Muscle of arm (tissue), 12 donors: ENCODE results near the gene NKAIN2. TPM values are rescaled to one million over a fixed set of nuclear protein-coding genes. Genes with fewer than 3 reads are reported as not detected.
"Not testable (repeated sequence)": the region's sequence is repeated elsewhere in the genome, so short reads cannot be mapped to it uniquely, and the experiment has no call there.

Experiments
- DNase-seq: peaks from one replicate; pipeline ENCODE4 v3.0.0-alpha.2; 2013
- polyA plus RNA-seq, 12 donors: library from polyadenylated mRNA; unstranded; fragments of 120-200 nt; gene quantifications; one replicate each; pipeline ENCODE4 v1.2.1, GENCODE V29; 2013; ENCODE audit not compliant: insufficient read length in 12 of 12

NKAIN2 gene
- polyA plus RNA-seq, 12 donors: 5.0 to 10.7 (median 7.4) TPM; not detected in 1

DNA sequence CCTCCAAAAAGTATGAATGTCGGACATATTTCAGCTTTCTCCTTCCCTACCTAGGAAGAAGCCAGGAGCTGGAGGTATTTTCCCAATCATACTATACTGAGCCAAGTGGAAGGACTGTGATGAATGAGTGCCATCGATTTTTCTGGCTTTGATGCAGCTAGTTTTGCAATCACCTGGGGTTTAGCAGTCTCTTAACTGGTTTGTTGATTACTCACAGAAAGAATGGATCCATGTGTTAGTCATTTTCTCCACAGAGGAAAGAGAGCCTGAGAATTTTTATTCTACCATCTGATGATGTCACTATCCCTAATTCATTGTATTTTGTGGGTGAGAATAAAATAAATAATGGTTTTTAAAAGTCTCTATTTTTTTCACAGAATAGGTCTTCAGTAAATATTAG, 875.7 kb downstream of the NKAIN2 start:
- DNase-seq: no peak

DNA sequence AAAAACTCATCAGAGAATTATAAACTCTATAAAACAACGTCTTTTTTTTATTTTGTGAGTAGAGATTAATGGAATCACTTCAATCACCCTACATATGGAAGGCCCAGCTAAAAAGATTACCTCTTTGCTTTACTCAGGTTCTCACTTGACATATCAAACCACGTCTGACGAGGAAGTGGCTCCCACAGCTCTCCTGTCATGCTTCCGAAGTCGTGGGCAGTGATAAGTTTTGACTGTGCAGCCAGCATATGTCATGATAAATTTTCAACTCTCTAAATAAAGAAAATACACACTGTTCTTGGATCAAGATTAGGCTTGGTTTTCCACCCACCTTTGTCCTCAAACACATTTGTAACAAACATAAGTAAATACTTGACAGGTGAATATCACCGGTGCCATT, 879.1 kb downstream of the NKAIN2 start:
- no peak for DNase-seq

DNA sequence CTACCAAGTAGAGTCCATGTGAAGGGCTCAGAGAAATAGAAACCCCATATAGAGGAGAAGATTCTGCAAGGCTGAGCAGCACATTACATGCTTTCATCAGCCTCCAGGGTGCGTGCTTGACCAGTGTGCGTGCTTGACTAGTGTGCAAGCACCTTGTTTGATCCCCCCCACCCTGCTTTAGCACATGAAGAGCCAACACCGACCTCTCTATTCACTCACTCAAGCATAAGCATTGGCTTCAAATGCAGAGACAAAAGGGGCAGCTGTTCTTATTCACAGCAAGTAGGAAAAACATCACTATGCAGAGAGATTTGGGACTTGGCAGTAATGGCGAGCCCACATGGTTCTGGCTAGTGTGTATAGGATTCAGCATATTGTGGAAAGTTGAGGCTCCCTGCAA, 879.8 kb downstream of the NKAIN2 start:
- DNase-seq: peak; percentile 6

DNA sequence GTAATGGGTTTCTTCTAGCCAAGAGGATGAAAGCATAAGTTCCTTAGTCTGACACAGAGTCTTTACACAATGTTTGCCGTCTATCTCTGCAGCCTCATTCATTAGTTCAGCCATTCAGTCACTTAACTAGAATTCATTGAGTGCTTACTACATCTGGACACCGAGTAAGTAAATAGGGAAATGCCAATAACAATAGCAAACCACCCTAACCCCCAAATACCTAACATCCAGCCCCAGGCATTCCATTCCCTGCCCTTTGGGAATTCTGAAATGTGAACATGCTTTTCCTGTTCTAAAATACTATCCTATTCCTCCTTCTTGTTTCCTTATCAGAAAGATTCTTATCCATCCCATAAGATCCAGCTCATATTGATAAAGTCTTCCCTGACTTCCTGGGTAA, 881.0 kb downstream of the NKAIN2 start:
- no peak for DNase-seq

DNA sequence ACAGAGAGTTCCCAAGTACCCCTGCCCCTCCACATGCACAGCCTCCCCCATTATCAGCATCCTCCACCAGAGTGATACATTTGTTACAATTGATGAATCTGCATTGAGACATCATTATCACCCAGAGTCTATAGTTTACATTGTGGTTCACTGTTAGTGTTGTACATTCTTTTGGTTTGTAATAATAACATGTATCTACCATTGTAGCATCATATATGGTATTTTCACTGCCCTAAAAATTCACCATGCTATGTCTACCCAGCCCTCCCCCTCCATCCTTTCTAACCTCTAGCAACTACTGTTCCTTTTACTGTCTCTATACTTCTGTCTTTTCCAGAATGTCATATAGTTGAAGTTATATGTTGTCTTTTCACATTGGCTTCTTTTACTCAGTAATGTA, 884.7 kb downstream of the NKAIN2 start:
- no peak for DNase-seq

DNA sequence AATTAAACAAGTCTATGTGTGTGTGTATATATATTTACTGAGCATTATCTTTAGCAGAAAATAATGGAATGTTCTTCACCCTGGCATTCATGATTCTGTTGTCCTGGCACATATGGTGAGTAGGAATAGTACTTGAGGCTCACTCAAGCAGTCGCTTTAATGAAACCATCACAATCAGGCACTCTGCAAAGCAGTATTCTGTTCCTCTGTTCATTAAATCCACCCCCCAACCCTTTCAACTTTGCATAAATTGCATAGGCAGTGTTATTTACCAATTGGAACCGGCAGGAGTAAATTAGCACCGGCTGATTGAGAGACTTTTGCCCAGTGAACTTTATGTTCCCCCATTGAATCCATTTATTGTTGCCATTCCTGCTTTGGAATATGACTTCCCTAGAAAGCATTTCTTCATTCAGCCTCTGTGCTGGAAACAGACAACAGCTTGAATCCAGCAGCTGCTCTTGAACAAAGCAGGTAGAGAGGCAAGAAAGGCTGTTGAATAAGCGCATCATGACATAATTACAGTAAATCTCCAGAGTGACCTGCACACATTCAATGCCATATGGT, 890.6 kb downstream of the NKAIN2 start:
- no peak for DNase-seq

DNA sequence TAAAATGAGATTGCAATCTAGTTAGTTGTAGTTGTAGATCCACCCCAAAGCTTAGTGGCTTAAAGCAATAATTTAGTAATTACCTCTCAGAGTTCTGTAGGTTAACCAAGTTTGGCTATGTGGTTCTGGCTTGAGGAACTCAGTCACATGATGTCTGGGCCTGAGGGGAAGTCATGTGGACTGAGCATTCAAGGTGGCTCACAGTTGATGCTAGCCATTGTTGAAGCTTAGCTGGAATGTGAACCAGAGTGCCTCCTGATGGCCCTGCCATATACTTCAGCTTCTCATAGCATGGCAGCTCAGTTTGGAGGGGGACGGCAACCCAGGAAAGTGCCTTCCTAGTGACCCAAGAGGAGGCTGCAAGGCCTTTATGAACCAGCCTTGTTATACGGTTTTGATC, 895.4 kb downstream of the NKAIN2 start:
- no peak for DNase-seq

DNA sequence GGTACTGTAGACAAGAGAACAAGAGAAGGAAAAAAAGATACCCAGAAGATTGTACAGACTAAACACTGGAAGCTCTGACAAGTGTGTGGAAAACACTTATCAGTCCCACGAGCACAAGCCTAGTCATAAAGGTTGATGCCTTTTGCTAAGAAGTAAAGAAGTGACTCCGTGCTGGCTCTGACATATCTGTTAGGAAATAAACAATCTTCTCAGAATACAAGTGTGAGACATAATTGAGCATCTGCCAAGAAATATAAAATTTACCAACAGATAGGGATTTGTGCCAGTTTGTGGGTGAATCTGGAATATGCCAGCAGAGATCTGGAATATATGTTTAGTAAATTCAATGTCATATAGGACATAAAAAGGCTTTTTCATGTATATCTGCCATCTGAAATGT, 899.9 kb downstream of the NKAIN2 start:
- DNase-seq: no peak

DNA sequence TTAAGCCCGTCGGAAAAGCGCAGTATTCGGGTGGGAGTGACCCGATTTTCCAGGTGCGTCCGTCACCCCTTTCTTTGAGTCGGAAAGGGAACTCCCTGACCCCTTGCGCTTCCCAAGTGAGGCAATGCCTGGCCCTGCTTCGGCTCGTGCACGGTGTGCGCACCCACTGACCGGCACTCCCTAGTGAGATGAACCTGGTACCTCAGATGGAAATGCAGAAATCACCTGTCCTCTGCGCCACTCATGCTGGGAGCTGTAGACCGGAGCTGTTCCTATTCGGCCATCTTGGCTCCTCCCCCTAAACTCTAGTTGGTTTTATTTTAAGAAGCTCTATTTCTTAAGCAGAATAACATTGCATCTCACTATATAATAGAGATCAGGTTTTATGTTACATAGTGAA, 908.9 kb downstream of the NKAIN2 start:
- not testable (repeated sequence) for DNase-seq

DNA sequence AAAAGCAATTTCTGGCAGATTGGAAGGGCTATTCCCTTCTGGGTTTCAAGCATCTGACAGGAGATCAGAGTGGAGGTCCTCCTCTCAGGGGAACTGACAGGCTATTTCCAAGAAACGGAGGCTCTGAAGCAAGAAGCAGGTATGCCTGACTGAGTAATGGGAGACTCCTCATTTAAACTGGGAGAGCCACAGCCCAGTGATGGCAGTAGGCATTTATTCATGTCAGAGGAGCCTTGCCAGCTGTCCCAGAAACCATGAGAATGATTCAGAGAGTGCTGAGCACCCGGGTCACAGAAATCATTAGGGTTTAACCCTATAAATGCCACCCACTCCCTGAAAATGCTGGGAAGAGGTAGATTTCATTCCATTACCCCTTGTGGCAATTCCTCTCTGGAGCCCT, 911.1 kb downstream of the NKAIN2 start:
- DNase-seq: no peak

DNA sequence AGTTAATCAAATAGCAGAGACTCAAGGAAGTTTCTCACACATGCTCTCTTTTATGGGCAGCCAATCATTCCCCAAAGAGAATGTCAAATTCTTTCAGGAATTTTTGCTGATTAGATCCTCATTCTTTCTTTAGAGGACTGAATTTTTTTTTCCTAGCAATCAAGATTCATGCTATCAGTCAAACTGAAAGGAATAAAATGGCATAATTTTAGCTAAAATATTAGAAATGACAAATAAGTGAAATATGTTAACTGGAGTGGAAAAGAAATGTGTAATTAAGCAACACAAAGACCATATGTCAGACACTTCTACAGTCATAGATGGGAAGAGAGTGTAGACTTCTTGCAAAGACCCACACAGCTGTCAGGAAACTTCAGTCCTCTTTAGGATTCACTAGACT, 916.2 kb downstream of the NKAIN2 start:
- no peak for DNase-seq

DNA sequence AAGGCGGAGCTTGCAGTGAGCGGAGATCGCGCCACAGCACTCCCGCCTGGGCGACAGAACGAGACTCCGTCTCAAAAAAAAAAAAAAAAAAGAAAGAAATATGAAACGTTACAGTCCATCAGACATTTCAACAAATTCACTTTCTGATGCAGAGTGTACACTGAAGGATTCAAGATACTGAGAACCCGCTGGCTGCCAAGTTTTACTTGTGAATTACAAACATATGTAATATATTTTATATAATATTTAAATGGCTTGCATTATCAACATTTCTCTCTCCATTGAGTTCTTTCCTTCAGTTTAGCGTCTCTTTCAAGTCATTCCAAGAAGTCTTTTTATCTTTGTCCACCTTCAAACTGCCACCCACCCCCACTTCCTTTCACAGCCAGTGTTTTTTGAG, 917.7 kb downstream of the NKAIN2 start:
- DNase-seq: no peak

DNA sequence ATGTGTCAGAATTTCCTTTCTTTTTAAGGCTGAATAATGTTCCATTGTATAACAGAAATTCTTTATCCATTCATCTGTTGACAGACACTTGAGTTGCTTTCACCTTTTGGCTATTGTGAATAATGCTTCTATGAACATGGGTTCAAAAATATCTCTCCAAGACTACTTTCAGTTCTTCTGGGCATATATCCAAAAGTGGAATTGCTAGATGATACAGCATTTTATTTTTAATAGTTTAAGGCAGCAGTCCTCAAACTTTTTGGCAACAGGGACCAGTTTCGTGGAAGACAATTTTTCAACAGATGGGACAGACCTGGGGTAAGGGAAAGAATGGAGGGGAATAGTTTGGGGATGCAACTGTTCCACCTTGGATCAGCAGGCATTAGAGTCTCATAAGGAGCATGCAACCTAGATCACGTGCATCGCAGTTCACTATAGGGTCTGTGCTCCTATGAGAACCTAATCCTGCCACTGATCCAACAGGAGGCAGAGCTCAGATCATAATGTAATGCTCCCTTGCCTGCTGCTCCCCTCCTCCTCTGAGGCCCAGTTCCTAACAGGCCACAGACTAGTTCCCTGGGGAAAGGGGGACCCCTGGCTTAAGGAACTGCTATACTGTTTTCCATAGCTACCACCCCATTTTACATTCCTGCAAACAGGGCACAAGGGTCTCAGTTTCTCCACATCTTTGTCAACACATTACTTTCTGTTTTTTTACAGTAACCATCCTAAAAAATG, 918.6 kb downstream of the NKAIN2 start:
- peak; percentile 6 for DNase-seq

DNA sequence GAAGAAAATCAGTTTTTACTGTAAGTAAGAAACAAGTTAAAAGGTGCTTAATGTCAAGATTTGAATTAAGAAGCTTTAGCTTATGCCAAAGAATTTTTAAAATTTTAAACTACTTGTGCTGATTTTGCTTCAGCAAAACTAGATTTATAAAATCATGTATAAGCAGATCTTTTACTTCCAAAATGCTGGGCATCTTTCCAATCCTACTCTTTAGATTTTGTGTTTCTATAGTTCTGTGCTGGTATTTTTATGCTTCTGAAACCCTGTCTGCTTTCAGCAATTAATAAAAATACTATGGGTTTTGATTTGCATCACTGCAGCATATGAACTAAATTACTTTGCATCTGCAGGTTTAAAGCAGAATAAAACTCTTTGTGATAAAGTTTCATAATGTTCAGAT, 920.0 kb downstream of the NKAIN2 start:
- DNase-seq: no peak

DNA sequence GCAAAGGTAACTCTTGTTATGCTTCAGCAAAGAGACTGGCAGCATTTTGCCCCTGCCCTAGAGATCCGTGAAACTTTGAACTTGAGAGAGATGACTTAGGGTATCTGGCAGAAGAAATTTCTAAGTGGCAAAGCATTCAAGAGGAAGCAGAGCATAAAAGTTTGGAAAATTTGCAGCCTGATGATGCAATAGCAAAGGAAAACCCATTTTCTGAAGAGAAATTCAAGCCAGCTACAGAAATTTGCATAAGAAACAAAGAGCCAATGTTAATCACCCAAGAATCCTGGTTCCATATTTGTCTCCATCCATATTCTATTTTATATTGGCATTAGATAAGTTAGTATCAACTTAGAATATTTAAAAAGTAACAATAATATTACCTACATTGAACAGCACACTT, 934.1 kb downstream of the NKAIN2 start:
- DNase-seq: not testable (repeated sequence)

DNA sequence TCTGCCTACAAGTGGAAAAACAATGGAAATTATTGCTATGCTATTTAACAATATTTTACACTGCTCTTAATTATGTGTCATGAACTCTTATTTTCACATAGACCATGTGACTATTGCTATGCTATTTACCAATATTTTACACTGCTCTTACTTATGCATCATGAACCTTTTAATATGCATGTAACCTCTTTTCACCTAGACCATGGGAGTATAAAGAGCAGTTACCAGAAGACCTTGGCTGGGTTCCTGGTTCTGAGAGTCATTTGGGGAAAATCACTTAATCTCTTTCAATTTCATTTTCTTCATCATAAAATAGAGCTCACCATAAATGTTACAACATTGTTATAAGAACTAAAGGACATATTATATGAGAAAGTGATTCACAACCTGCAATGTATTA, 934.8 kb downstream of the NKAIN2 start:
- no peak for DNase-seq

DNA sequence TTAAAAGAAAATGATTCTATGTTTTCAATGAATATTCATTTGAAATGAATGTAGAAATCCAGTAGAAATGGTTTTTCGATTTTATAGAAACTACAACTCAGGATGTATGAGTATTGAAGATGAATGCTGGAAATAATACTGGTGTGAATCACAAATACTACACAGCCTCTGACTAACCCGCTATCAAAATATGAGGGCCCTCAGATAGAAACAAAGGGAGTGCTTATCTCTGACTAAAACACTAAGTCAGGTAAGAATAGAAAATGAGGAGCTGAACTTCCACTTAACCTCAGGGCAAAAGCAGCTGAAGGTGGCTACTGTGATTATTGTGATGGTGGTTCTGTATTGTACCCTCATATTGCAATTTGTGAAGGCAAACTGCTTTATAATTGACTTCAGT, 937.7 kb downstream of the NKAIN2 start:
- DNase-seq: no peak

DNA sequence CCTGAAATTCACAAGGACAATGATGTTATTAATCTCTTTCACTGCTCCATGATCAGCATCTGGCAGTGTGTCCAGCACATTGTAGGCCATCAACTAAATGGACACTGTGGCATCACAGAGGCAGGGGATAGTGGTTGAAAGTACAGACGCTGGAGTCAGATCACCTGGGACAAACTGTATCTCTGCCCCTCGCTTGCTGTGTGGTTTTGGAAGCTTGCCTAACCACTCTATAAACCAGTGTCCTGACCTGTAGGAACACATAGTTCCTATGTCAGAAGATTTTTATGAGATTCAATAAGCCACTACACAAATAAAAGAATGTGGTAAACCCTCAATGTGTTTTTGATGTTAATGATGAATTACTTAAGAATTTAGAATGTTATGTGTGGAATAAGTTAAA, 939.3 kb downstream of the NKAIN2 start:
- DNase-seq: no peak

DNA sequence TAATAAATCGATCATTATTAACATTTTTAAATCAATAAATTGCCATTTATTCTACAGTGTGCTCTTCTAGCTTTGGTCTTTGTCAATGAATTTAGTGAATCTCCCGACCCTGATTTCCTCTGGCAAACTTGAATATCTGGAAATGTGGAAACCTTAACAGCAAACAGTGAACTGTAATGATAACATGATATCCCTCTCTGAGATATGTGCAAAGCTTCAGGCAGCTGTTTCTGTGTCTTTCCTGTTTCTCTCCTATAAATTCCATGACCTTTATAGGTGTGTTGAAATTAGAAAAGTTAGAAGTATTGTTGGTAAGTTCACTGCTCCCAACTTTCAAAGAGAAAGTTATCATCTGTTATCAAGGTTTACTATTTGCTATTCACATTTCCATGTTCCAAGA, 939.8 kb downstream of the NKAIN2 start:
- no peak for DNase-seq

DNA sequence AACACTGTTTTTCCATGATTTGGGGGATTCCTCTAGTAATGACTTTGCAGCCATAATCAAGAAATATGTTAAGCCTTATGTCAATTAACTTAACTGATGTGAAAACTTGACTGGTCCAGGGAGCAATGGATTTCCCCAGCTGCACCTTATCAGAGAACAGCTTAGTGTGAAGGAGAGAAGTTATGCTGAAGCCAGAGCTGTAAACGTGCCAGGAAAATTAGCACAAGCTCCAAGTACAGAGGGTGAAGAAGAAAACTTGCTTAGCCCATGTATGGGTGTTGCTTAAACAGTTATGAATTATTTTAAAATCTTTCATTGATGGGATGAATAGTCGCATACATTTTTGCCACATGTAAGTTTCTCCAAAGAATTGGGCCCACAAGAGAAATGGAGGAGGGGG, 943.7 kb downstream of the NKAIN2 start:
- no peak for DNase-seq

DNA sequence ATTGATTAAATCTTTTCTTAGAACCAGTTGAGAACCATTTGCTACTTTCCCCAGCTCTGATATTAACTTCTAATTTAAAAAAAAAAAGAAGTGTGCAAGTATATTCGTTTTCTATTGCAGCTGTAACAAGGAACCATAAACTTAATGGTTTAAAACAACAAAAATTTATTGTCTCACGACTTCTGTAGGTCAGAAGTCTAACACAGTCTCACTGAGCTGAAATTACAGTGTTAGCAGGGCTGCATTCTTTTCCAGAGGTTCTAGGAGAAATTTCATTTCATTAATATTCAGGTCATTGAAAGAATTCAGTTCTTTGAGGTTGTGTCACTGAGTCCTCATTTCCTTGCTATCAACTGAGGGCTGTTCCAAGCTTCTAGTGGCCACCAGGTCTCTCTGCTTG, 945.1 kb downstream of the NKAIN2 start:
- DNase-seq: no peak

DNA sequence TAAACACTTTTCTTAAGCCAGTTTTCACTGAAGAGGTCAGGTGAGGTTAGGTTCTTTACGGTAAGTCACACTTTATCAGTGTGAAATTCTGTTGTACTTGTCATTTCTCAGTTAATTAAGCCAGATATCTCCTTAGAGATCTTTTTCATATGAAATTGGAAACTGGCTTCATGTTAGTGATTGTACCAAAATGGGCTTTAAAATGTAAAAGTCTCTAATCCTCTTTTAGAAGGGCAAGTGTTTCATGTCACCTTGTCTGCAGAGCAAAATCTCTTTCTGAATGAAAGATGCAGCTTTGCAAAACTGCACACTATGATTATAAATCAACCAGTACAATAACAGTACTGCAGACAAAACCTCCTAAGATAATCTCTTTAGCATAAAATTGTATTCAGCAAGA, 949.3 kb downstream of the NKAIN2 start:
- DNase-seq: no peak

DNA sequence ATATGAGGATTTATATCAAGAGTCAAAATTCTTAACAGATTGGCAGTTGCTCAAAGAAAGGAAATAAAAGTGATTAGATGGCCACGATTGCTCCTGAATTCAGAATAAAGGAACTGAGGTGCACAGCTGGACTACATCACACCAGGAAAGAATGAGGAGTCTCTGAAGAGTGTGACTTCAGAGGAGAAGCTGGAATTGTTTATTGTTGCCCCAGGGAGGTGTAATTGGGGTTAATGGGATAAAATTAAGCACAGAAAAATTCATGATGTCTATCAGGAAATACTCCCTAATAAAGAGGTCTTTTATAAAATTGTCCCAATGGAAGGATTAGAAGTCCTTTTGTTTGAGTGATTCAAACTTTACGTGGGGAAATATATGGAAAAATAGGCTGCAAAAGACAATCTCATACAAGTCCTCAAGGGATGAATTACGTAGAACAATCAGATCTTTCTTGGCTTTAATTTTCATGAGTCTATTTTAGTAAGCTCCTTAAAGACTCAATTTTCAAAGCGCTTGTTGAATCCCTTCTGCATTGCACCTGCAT, 950.0 kb downstream of the NKAIN2 start:
- no peak for DNase-seq

DNA sequence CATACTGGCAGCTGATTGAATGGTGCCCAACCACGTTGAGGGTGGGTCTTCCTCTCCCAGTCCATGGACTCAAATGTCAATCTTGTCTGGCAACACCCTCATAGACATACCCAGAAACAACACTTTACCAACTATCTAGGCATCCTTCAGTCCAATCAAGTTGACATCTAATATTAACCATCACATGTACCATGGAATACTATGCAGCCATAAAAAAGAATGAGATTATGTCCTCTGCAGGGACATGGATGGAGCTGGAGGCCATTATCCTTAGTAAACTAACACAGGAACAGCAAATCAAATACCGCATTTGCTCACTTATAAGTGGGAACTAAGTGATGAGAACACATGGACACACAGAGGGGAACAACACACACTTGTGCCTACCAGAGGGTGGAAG, 951.7 kb downstream of the NKAIN2 start:
- no peak for DNase-seq
